Gastrocnemius medialis (tissue), 4 donors: ENCODE results near the gene GRID1. TPM values are rescaled to one million over a fixed set of nuclear protein-coding genes. Genes with fewer than 3 reads are reported as not detected.

Experiments
- ATAC-seq, 2 donors: fragments of 150-250 bp; one replicate each; pipeline ENCODE4 v1.9.1; 2016
- DNase-seq, 2 donors: peaks; one replicate each; pipeline ENCODE4 v3.0.0-alpha.2; 2019
- H3K27ac ChIP-seq, 4 donors: fragments of 200-600 bp; sonication (generic); 1 replicate in 1 of 4; 2 replicates in 3 of 4; pipeline ENCODE4 v1.5.1; 2016 to 2018; ENCODE audit warnings: mild to moderate bottlenecking in 2 of 4, moderate library complexity in 1 of 4
- H3K27me3 ChIP-seq, 3 donors: fragments of 200-600 bp; sonication (generic) in 2 of 3; 1 replicate in 1 of 3; 2 replicates in 2 of 3; pipeline versions ENCODE4 v1.5.1 to v1.6.0; 2016 to 2019; ENCODE audit warnings: mild to moderate bottlenecking in 1 of 3, moderate library complexity in 1 of 3
- H3K36me3 ChIP-seq, 2 donors: fragments of 200-600 bp; sonication (generic) in 1 of 2; one replicate each; pipeline ENCODE4 v1.5.1; 2017 to 2018
- H3K4me1 ChIP-seq, 2 donors: fragments of 200-600 bp; sonication (generic) in 1 of 2; one replicate each; pipeline ENCODE4 v1.5.1; 2016 to 2017; ENCODE audit warnings: mild to moderate bottlenecking in 2 of 2
- H3K4me3 ChIP-seq, 4 donors: fragments of 200-600 bp; sonication (generic) in 3 of 4; 1 replicate in 1 of 4; 2 replicates in 3 of 4; pipeline ENCODE4 v1.5.1; 2016 to 2019; ENCODE audit warnings: mild to moderate bottlenecking in 2 of 4
- H3K9me3 ChIP-seq, 3 donors: fragments of 200-600 bp; sonication (generic) in 2 of 3; 1 replicate in 1 of 3; 2 replicates in 2 of 3; pipeline ENCODE4 v1.5.1; 2016 to 2019
- CTCF ChIP-seq, 5 experiments: fragments of 450-650 bp in 3 of 5; fragments of 200-600 bp in 2 of 5; sonication (generic) in 2 of 5; IDR thresholded peaks in 4 of 5; conservative IDR thresholded peaks in 1 of 5; 1 replicate in 4 of 5; 2 replicates in 1 of 5; pipeline ENCODE4 v1.5.1; 2016 to 2019; ENCODE audit warnings: antibody characterized with exemption in 5 of 5, mild to moderate bottlenecking in 3 of 5, moderate library complexity in 3 of 5
- POLR2A ChIP-seq, 2 donors: fragments of 450-650 bp; IDR thresholded peaks; one replicate each; pipeline ENCODE4 v1.6.1; 2017; ENCODE audit warnings: antibody characterized with exemption in 2 of 2, mild to moderate bottlenecking in 2 of 2, moderate library complexity in 2 of 2
- in situ Hi-C, 4 donors: fragments of 200-750 bp; cut with MboI; loops; one replicate each; pipeline versions ENCODE4 v1.15.0 to v1.8.0; 2017; ENCODE audit warnings: low sequenced_read_pairs in 4 of 4
- intact Hi-C: fragments of 100-400 bp; cut with DNase I; formaldehyde crosslinking; loops from one replicate; pipeline ENCODE4 v1.15.1; 2023; ENCODE audit warnings: low total_unique reads
- total RNA-seq, 4 donors: library from RNA; depleted of rRNA; stranded (reverse); fragments of >200 nt; gene quantifications; one replicate each; pipeline versions ENCODE4 v1.1.0 to v1.2.3, GENCODE V29; 2016

Gene GRID1
- total RNA-seq, 4 donors from 2014 or later: 0.17 to 1.4 (median 0.79) TPM

GRCh38 chr10:85671530-85671929, 695.1 kb downstream of the GRID1 start:
- no peak for TF ChIP-seq POLR2A (IDR thresholded peaks at IDR 0.05)
- TF ChIP-seq CTCF (IDR thresholded peaks at IDR 0.05 in 4 of 5, conservative IDR thresholded peaks at IDR 0.05 in 1 of 5): no peak
- no peaks in the 10 kb centered on the region for H3K4me1 ChIP-seq
- intact Hi-C loops: no loop called here
- no peaks in the 10 kb centered on the region for H3K27me3 ChIP-seq
- H3K4me3 ChIP-seq: no peak overlapping the region
- ATAC-seq (no peak), DNase-seq (no peak)
- no peaks in the 10 kb centered on the region for H3K9me3 ChIP-seq
- no peak overlapping the region for H3K27ac ChIP-seq
- no peaks in the 10 kb centered on the region for H3K36me3 ChIP-seq
- in situ Hi-C loops: no loop called here

- TF ChIP-seq POLR2A (IDR thresholded peaks at IDR 0.05) (no peak), CTCF (IDR thresholded peaks at IDR 0.05 in 4 of 5, conservative IDR thresholded peaks at IDR 0.05 in 1 of 5) (no peak)
- DNase-seq (no peak), ATAC-seq (no peak)
- in situ Hi-C loops: no loop called here
- no peaks in the 10 kb centered on the region for H3K36me3 ChIP-seq
- H3K9me3 ChIP-seq: no peaks in the 10 kb centered on the region
- intact Hi-C loops: no loop called here
- no peak overlapping the region for H3K27ac ChIP-seq
- no peaks in the 10 kb centered on the region for H3K4me1 ChIP-seq
- H3K4me3 ChIP-seq: no peak overlapping the region
- no peaks in the 10 kb centered on the region for H3K27me3 ChIP-seq
Observed at GRCh38 chr10:85668522-85668921, 698.1 kb downstream of the GRID1 start.

- ATAC-seq: no peak
- in situ Hi-C loops: no loop called here
Observed at GRCh38 chr10:85667638-85668233, 698.9 kb downstream of the GRID1 start.

GRCh38 chr10:85666987-85667386, 699.6 kb downstream of the GRID1 start:
- no peak for ATAC-seq
- no peak for TF ChIP-seq CTCF (IDR thresholded peaks at IDR 0.05 in 4 of 5, conservative IDR thresholded peaks at IDR 0.05 in 1 of 5)
- TF ChIP-seq POLR2A (IDR thresholded peaks at IDR 0.05): no peak
- Histone ChIP-seq H3K27ac (no peak overlapping the region), H3K4me3 (no peak overlapping the region), H3K9me3 (no peaks in the 10 kb centered on the region), H3K4me1 (no peaks in the 10 kb centered on the region), H3K36me3 (no peaks in the 10 kb centered on the region), H3K27me3 (no peaks in the 10 kb centered on the region)
- in situ Hi-C loops (no loop called here), intact Hi-C loops (no loop called here)
- DNase-seq: no peak

More at GRCh38 chr10:85667638-85668233, 698.9 kb downstream of the GRID1 start:
- Histone ChIP-seq H3K27me3 (no peaks in the 10 kb centered on the region), H3K9me3 (no peaks in the 10 kb centered on the region), H3K27ac (no peak overlapping the region), H3K4me1 (no peaks in the 10 kb centered on the region), H3K36me3 (no peaks in the 10 kb centered on the region), H3K4me3 (no peak overlapping the region)
- TF ChIP-seq CTCF (IDR thresholded peaks at IDR 0.05 in 4 of 5, conservative IDR thresholded peaks at IDR 0.05 in 1 of 5) (no peak), POLR2A (IDR thresholded peaks at IDR 0.05) (no peak)
- no peak for DNase-seq
- intact Hi-C loops: no loop called here

- H3K27ac ChIP-seq: no peak overlapping the region
- DNase-seq (no peak), ATAC-seq (no peak)
- H3K4me1 ChIP-seq: no peaks in the 10 kb centered on the region
- H3K9me3 ChIP-seq: no peaks in the 10 kb centered on the region
- TF ChIP-seq POLR2A (IDR thresholded peaks at IDR 0.05) (no peak), CTCF (IDR thresholded peaks at IDR 0.05 in 4 of 5, conservative IDR thresholded peaks at IDR 0.05 in 1 of 5) (no peak)
- no peaks in the 10 kb centered on the region for H3K27me3 ChIP-seq
- no peak overlapping the region for H3K4me3 ChIP-seq
- H3K36me3 ChIP-seq: no peaks in the 10 kb centered on the region
- intact Hi-C loops: no loop called here
- in situ Hi-C loops: no loop called here
Observed at GRCh38 chr10:85666102-85666501, 700.5 kb downstream of the GRID1 start.
